HCEC 1CT (cell line): ENCODE data around the gene ADGRB2.

Experiments used
- DNase-seq: peaks from one replicate; pipeline ENCODE4 v3.0.0-alpha.2; 2017

ADGRB2 gene

DNA sequence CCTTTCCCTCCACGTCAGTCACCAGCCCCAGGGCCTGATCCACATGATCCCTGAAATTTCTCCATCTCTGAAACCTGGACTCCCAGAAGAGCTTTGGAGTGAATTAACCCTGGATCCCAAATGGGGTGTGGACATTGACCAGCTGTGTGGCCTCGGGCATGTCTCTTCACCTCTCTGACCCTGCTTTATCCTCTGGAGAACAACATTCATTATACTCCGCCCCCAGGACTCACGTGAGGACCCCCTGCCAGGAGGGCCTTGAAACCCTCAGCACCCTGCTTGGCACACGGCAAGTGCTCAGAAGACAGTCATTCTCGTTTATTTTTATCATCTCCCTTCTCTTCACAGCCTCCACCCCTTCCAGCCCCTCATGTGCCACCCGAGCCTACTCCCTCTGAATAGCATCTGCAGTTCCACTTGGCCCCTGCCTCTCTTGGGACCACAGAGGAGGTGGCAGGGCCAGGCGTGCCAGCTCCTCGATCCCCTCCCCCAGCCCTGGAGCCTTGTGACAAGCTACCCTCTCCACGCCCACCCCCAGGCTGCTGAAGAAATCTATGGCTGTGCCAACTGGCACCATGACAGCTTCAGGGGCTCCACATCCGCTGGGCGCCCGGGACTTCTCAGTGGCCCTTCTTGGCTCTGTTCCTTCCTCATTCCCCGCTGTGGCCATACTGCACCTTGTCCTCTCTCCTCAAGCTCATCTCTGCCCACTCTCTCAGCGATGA, 18.0 kb downstream of the ADGRB2 start:
- no peak for DNase-seq

- peak; percentile 58 for DNase-seq
Observed at GRCh38 chr1:31745096-31745945, 18.8 kb downstream of the ADGRB2 start.

DNA sequence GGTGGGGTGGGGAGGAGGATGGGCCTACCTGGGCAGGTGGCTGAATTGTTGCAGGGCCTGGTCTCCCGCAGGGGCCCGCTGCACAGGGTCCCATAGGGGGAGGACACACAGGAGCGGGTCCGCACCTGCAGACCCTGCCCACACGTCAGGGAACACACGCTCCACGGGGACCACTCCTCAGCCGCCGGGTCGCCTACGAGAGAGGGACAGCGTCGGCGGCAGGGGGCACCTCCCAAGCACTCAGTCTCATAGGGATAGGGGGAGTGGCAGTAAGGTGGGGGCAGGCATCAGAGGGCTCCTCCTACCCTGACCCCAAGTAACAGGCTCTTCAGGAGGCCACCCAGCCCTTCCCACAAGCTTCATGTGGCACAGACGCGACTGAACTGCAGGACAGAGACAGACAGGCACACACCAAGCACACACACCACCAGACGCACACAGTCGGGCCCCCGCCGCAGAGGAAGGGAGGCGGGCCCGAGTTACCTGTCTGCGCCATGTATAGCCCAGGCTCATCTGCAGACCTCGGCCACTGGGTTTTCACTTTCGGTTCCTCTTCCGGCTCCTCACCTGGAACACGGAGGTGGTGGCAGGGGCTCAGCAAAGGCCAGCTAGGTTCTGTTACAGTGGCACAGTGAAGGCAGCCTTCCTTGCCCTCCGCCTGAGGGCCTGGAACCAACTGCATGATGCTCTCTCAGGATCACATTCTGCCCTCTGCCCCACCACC, 19.8 kb downstream of the ADGRB2 start:
- DNase-seq, result no peak

DNA sequence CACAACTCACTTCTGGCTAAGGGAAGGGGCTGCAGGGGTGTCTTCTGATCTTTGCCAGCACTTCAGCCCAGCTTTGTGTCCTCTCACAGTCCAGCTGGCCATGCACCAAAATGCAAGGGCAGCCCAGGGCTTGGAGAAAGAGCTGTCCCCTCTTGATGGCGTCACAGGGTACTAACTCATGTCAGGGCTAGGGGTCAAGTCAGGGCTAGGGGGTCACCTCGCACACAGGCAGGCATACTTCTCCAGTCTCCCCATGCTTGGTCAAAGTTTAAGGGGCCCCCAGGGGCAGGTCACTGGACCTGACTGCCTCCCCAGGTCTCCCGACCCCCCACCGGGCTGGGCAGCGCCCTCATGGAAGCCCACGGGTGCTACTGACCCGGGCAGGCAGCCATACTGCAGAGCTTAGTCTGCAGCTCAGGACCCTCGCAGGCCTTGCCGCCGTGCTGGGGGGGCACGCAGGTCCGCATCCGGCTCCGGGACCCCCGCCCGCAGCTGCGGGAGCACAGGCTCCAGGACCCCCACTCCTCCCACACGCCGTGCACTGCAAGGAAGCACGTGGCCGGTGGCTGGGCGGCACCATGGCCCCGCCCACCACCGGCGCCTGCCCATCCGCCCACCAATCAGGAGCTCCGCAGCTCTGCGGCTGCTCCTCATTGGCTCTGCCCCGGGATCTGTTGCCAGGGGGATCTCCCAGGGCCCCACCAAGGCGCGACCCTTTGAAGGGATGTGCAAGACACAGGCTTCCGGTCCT, 21.5 kb downstream of the ADGRB2 start:
- no peak for DNase-seq

DNA sequence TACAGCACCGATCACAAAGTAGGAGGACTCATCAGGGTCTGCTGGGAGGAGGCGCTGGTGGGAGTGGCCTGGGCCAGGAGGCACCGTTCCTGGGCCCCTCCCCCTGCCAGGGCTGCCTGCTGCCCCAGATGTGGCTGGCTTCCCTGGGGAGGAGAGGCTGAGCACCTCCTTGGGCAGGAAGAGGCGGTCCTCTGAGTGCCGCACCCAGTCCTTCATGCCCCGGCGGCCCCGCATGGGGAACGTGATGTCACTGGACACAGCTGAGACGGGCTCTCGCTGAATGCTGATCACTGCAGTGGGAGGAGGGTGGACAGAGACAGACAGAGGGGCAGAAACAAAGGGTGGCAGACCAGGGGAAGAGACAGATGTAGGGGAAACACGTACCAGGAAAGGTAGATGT, 24.8 kb downstream of the ADGRB2 start:
- DNase-seq, result no peak

DNA sequence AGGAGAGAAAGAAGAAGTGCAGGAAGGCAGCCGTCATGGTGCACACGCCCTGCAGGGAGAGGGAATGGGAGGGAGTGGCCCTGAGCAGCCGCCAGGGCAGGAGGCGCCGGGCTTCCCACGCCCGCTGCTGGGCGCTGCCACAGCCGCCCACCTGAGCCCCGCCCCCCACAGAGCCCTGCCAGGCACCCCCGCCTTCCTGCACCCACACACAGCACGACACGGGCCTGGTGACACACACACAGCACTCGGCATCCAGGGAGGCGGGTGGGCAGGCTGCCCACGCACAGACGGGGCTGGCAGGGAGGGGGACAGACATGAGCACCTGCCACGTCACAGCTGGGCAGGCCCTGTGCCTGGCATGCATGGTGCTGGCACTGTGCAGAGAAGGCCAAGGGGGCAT, 27.5 kb downstream of the ADGRB2 start:
- no peak for DNase-seq

GRCh38 chr1:31735571-31735970, 28.6 kb downstream of the ADGRB2 start:
- DNase-seq, result no peak

GRCh38 chr1:31734582-31735107, 29.5 kb downstream of the ADGRB2 start:
- DNase-seq, result no peak

DNA sequence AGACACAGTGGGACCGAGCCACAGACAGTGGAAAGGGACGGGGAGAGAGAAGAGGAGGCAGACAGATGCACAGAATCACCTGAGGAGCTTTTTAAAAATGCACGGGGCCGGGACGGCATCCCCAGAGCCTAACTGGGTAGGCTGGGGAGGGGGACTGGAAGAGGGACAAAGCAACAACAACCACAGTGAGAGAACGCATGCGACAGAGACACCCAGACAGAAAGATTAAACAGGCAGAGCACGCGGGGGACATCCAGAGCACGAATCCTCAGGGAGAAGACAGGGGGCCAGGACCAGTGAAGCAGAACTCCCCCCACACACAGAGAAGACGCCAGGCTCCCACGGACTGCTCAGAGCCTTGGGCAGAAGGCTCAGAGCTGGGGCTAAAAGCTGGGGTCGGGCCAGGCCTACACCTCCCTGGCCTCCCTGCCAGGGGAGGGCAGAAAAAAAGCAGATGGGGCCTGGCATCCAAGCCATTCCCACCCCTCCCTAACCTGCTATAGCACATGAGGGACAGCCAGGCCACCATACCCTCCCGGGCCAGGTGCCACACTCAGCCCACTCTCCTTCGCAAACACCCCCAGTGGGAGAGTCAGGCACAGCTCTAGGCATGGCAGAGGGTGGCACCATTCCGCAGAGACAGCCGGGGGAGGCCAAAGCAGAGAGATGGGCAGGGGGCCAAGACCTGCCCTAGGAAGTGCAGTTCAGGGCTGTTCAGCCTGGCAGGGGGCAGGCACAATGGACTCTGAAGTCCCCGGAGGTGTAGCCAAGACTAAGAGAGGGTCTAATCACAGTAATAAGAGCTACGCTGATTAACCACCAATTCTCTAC, 30.5 kb downstream of the ADGRB2 start:
- DNase-seq, result no peak

GRCh38 chr1:31732751-31733289, 31.3 kb downstream of the ADGRB2 start:
- DNase-seq, result no peak

GRCh38 chr1:31732343-31732742, 31.8 kb downstream of the ADGRB2 start:
- no peak for DNase-seq

DNA sequence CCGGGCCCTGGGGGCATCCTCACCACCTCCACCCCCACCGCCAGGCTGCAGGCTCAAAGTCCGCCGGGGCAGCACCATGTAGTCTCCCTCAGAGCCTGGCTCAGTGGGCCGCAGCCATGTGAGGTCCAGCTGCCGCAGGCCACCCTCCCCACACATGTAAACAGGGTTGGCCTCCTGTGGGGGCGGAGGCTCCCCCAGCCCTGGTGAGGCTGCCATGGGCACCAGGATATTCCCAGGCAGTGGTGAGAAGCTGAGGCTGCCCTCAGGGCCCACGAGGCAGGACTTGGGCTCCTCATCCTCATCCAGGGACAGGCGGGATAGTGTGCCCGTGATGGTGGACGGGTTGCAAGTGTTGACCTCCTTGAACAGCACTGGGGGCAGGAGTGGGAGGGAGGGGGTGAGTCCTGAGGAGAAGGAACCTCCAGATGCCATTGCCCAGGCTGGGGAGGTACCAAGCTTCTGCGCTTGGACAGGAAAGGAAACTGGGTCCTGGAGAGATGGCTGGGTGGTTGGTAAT, 33.0 kb downstream of the ADGRB2 start:
- no peak for DNase-seq

DNA sequence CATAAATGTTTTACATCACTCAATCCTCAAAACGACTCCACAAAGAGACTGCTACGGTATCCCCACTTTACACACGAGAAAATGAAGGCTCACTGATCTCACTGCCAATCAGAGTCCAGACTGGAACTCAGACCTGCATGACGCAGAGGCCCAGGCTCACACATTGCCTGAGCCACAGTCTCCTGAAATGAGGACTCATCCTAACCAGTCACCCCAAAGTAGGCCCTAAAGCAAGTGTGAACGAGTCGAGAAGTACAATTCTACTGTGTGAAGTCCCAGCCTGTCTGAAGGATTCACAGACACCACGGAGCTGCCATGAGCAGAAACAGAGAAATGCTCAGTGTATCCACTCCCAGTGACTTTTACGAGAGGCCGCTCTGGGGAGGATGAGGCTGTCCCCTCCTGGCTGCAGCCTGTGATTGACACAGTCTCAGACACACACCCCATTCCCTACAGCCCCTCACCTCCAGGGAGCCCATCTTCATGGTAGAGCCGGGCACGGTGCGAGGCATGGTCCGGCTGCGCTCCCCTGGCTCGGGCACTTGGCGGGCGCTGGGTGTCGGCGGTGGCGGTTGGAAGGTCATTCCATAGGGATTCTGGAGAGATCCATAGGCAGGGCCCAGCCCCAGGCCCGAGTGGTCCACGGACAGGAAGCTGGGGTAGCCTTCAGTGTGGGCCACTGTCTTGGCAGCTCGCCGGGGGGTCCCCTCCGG, 33.6 kb downstream of the ADGRB2 start:
- DNase-seq, result no peak

GRCh38 chr1:31727849-31728248, 36.3 kb downstream of the ADGRB2 start:
- DNase-seq, result no peak

- DNase-seq, result no peak
Observed at GRCh38 chr1:31727195-31727594, 36.9 kb downstream of the ADGRB2 start.

GRCh38 chr1:31726715-31727114, 37.4 kb downstream of the ADGRB2 start:
- DNase-seq, result no peak

DNA sequence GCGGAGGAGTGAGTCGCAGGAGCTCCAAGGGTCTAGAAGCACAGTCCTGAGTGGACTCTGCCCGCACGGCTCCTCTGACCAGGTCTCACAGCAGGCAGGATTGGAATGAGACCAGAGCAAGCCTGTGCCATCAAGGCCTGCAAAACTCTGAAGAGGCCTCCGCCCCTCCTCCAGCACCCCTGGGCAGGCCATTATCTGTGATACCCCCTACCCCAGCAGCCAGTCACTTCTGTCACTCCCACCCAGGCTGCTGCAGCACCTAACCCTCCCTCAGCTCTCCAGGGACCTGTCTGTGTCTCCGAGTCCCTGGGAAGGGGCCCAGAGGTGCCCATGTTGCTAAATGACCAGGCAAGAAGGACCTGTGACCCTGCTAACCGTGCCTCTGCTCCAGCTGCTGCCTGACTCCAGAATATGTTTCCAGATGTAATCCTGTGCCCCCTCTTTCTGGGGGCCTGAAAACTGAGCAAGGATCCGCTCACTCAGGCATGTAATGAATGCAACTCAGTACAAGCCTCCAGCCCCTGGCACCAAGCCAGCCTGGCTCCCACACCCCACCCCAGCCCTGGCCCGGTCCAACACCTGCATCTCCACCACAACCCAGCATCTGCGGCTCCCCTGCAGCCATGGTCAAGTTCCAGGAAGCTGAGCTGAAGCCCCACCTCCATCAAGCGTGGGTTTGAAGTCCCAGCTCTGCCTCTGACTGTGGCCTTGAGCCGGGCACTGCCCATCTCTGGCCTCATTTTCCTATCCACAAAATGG, 38.2 kb downstream of the ADGRB2 start:
- DNase-seq, result no peak

DNA sequence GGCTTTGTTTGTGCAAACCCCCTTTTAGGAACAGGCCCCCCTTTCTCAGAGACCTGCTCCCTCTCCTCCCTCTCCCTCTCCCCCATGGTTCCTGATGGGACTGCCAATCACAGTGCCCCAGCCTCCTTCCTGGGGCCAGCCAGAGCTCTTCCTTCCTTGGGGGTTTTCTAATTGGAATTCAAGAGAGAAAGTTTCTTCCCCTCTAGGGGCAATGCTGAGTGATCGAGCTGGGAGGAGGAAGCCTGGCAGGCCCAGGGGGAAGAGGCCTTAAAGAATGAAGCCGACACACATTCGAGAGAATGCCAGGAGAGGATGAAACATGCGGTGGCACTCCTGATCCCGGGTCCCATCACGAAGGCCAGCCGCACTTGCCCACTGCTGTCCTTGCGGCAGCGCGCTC, 39.0 kb downstream of the ADGRB2 start:
- DNase-seq, result no peak

DNA sequence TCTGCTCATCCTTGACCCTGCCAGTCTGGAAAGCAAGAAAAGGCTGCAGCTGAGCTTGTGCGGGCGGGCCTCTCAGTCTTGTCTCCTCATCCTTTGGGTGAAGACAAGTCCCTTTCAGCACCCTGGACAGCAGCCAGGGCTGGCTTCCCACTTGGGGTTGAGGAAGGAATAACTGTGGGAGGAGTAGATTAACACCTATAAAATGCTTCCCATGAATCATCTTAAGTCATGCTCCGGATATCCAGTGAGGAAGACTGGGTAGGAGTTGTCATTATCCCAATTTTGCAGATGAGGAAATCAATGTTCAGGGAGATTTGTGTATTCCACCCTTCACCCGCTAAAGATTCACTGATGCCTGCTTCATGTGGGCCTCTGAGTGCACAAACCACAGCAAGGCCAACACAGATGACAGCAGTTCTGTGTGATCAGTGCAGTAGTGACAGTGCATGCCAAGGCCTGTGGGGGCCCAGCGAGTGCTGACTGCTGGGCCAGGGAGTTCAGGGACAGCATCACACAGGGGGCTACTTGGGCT, 40.2 kb downstream of the ADGRB2 start:
- peak; percentile 57 for DNase-seq
